HCT116 (cell line): ENCODE results near the gene WWOX. TPM values are rescaled to one million over a fixed set of nuclear protein-coding genes. Genes with fewer than 3 reads are reported as not detected.

Source experiments
- ATAC-seq: fragments of 200-7000 bp; cut with Tn5 transposase; 2 replicates; pipeline ENCODE4 v1.9.1; 2020; ENCODE audit warnings: mild to moderate bottlenecking, moderate library complexity
- BruUV-seq: library from RNA; stranded (reverse); fragments of 400-500 nt; replicated peaks from 2 replicates; lab custom pipeline; 2021; lab: Mats Ljungman, UMichigan
- CTCF ChIA-PET: fragments of 300-600 bp; sonication (Branson Sonifier 250); formaldehyde crosslinking; loops from one replicate; lab custom pipeline; 2021; ENCODE audit warnings: antibody characterized with exemption; lab: Charles Lee
- POLR2A ChIA-PET: fragments of 300-600, 350-600 bp; sonication (Branson Sonifier 250); formaldehyde crosslinking; loops from one replicate; lab custom pipeline; 2021; ENCODE audit warnings: antibody characterized with exemption; lab: Charles Lee
- RAD21 ChIA-PET, 2 experiments: fragments of 300-600 bp; sonication (Branson Sonifier 250); formaldehyde crosslinking; loops; one replicate each; lab custom pipeline; 2023; ENCODE audit warnings: low total read pairs in 2 of 2; ENCODE audit not compliant: uncharacterized antibody in 2 of 2, unreplicated experiment in 2 of 2, low non-redundant PET in 1 of 2; lab: Charles Lee
- DNase-seq: peaks from one replicate; pipeline ENCODE4 v3.0.0-alpha.2; 2010; ENCODE audit warnings: low read depth, low spot score
- H2AFZ ChIP-seq: fragments of 200-600 bp; shearing (Covaris generic), sonication (generic); 2 replicates; pipeline ENCODE4 v1.6.1; 2017; ENCODE audit warnings: low read depth, mixed run types, mixed read lengths, antibody characterized with exemption, low read length; ENCODE audit not compliant: poor library complexity, severe bottlenecking
- H3K27ac ChIP-seq: 2 replicates; pipeline ENCODE4 v1.5.1; 2012; ENCODE audit warnings: low read depth, low read length
- H3K27me3 ChIP-seq: fragments of 200-600 bp; sonication (generic); 2 replicates; pipeline ENCODE4 v1.6.1; 2016; ENCODE audit warnings: mixed run types, low read length, mixed read lengths; ENCODE audit not compliant: insufficient read depth
- H3K36me3 ChIP-seq, 2 experiments: fragments of 200-500 bp in 1 of 2; fragments of 200-600 bp in 1 of 2; sonication (Bioruptor generic) in 1 of 2; sonication (generic) in 1 of 2; 2 replicates each; pipeline versions ENCODE4 v1.5.1 to v1.6.1; 2014 to 2016; ENCODE audit warnings: low read length in 2 of 2, inconsistent platforms in 1 of 2, mixed read lengths in 1 of 2, mixed run types in 1 of 2; ENCODE audit not compliant: insufficient read depth in 2 of 2, control insufficient read depth in 1 of 2
- H3K4me1 ChIP-seq, 2 experiments: fragments of 200-600 bp in 1 of 2; sonication (generic) in 1 of 2; 2 replicates each; pipeline versions ENCODE4 v1.5.1 to v1.6.1; 2012 to 2017; ENCODE audit warnings: low read length in 2 of 2, inconsistent platforms in 1 of 2, mild to moderate bottlenecking in 1 of 2, mixed read lengths in 1 of 2, mixed run types in 1 of 2, moderate library complexity in 1 of 2; ENCODE audit not compliant: insufficient read depth in 2 of 2, control insufficient read depth in 1 of 2
- H3K4me2 ChIP-seq: fragments of 200-600 bp; sonication (generic); 2 replicates; pipeline ENCODE4 v1.6.1; 2017; ENCODE audit warnings: mixed run types, low read length, mixed read lengths
- H3K4me3 ChIP-seq, 2 experiments: fragments of 200-600 bp in 1 of 2; sonication (generic) in 1 of 2; replicated peaks in 1 of 2; 2 replicates each; pipeline ENCODE4 v1.5.1; 2011 to 2016; ENCODE audit warnings: low read length in 2 of 2, control low read depth in 1 of 2, low read depth in 1 of 2, mild to moderate bottlenecking in 1 of 2, mixed read lengths in 1 of 2, mixed run types in 1 of 2
- H3K79me2 ChIP-seq: fragments of 200-600 bp; sonication (generic); 2 replicates; pipeline ENCODE4 v1.6.1; 2017; ENCODE audit warnings: mild to moderate bottlenecking, mixed run types, low read length, moderate library complexity, mixed read lengths; ENCODE audit not compliant: insufficient read depth
- H3K9ac ChIP-seq: fragments of 200-600 bp; sonication (generic); 2 replicates; pipeline ENCODE4 v1.6.1; 2016; ENCODE audit warnings: low read length, mixed read lengths
- H3K9me2 ChIP-seq: fragments of 200-600 bp; sonication (generic), shearing (Covaris generic); 2 replicates; pipeline ENCODE4 v1.6.1; 2017; ENCODE audit warnings: mixed run types, mild to moderate bottlenecking, moderate library complexity; ENCODE audit not compliant: insufficient read depth
- H3K9me3 ChIP-seq, 2 experiments: fragments of 200-500 bp in 1 of 2; fragments of 200-600 bp in 1 of 2; sonication (Bioruptor generic) in 1 of 2; sonication (generic) in 1 of 2; 2 replicates each; pipeline ENCODE4 v1.6.1; 2014 to 2017; ENCODE audit warnings: low read length in 2 of 2, mixed read lengths in 2 of 2, inconsistent platforms in 1 of 2, low read depth in 1 of 2, mild to moderate bottlenecking in 1 of 2, mixed run types in 1 of 2, moderate library complexity in 1 of 2; ENCODE audit not compliant: control insufficient read depth in 1 of 2, insufficient read depth in 1 of 2
- H4K20me1 ChIP-seq: fragments of 200-600 bp; sonication (generic), shearing (Covaris generic); 2 replicates; pipeline ENCODE4 v1.6.1; 2017; ENCODE audit warnings: mixed run types, mild to moderate bottlenecking, moderate library complexity; ENCODE audit not compliant: insufficient read depth
- CBX3 ChIP-seq: IDR thresholded peaks from 2 replicates; pipeline ENCODE4 v1.6.1; 2012; ENCODE audit warnings: low read depth
- CEBPB ChIP-seq: IDR thresholded peaks from 2 replicates; pipeline ENCODE4 v1.6.1; 2012; ENCODE audit warnings: low read depth
- ELF1 ChIP-seq: IDR thresholded peaks from 2 replicates; pipeline ENCODE4 v1.6.1; 2012; ENCODE audit warnings: low read depth, borderline replicate concordance
- EZH2phosphoT487 ChIP-seq: fragments of 200-600 bp; IDR thresholded peaks from 2 replicates; pipeline ENCODE4 v1.6.1; 2018; ENCODE audit warnings: antibody characterized with exemption, borderline replicate concordance
- FOSL1 ChIP-seq: IDR thresholded peaks from 2 replicates; pipeline ENCODE4 v1.6.1; 2012; ENCODE audit warnings: low read depth
- JUND ChIP-seq: IDR thresholded peaks from 2 replicates; pipeline ENCODE4 v1.6.1; 2012
- SIN3A ChIP-seq: IDR thresholded peaks from 2 replicates; pipeline ENCODE4 v1.6.1; 2012; ENCODE audit warnings: low read depth
- SP1 ChIP-seq: IDR thresholded peaks from 2 replicates; pipeline ENCODE4 v1.6.1; 2012; ENCODE audit warnings: low read depth
- SRF ChIP-seq: IDR thresholded peaks from 2 replicates; pipeline ENCODE4 v1.6.1; 2012; ENCODE audit warnings: low read depth
- TCF7L2 ChIP-seq: IDR thresholded peaks from 2 replicates; pipeline ENCODE4 v1.7.0; 2011; ENCODE audit warnings: borderline replicate concordance, inconsistent platforms; ENCODE audit not compliant: insufficient read depth, insufficient read length; ENCODE audit errors: extremely low read depth
- YY1 ChIP-seq: IDR thresholded peaks from 2 replicates; pipeline ENCODE4 v1.6.1; 2011; ENCODE audit warnings: low read length, low read depth, moderate library complexity, mild to moderate bottlenecking; ENCODE audit not compliant: insufficient replicate concordance; ENCODE audit errors: extremely low read depth
- ZBTB33 ChIP-seq: IDR thresholded peaks from 2 replicates; pipeline ENCODE4 v1.6.1; 2011; ENCODE audit warnings: mild to moderate bottlenecking, low read length, moderate library complexity; ENCODE audit not compliant: insufficient replicate concordance; ENCODE audit errors: extremely low read depth
- ZFX ChIP-seq: fragments of 450-650 bp; IDR thresholded peaks from 2 replicates; pipeline ENCODE4 v1.6.1; 2017
- ZNF274 ChIP-seq: fragments of 200-500 bp; sonication (Bioruptor generic); IDR thresholded peaks from 2 replicates; pipeline ENCODE4 v1.6.1; 2014; ENCODE audit warnings: mild to moderate bottlenecking, low read depth, low read length, inconsistent platforms
- intact Hi-C: fragments of 100-400 bp; cut with micrococcal nuclease; formaldehyde crosslinking; loops from 2 replicates; pipeline ENCODE4 v1.10.0; 2022
- total RNA-seq: library from RNA; stranded (reverse); gene quantifications from one replicate; pipeline ENCODE4 v1.2.1, GENCODE V29; 2021; ENCODE audit not compliant: unreplicated experiment
- TF ChIP-seq, protein P1 (sequence below): IDR thresholded peaks from 2 replicates; pipeline ENCODE4 v1.6.1; 2012
- TF ChIP-seq, protein P2 (sequence below), 3 experiments: fragments of 200-600 bp in 1 of 3; sonication (generic) in 1 of 3; IDR thresholded peaks in 2 of 3; conservative IDR thresholded peaks in 1 of 3; 2 replicates each; pipeline ENCODE4 v1.5.1; 2012 to 2017; ENCODE audit warnings: low read depth in 2 of 3, low read length in 2 of 3, antibody characterized with exemption in 1 of 3, borderline replicate concordance in 1 of 3, control low read depth in 1 of 3, mild to moderate bottlenecking in 1 of 3, mixed read lengths in 1 of 3, mixed run types in 1 of 3, moderate library complexity in 1 of 3; ENCODE audit not compliant: insufficient read depth in 1 of 3

The WWOX gene
- total RNA-seq, 1 experiment from 2014 or later, result 13.7 TPM

GRCh38 chr16:78969721-78970120, 870.3 kb downstream of the WWOX start:
- no peak for TF ChIP-seq CEBPB
- TF ChIP-seq YY1, result no peak
- TF ChIP-seq ZNF274, result no peak
- TF ChIP-seq, protein P1, sequence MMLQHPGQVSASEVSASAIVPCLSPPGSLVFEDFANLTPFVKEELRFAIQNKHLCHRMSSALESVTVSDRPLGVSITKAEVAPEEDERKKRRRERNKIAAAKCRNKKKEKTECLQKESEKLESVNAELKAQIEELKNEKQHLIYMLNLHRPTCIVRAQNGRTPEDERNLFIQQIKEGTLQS, result no peak
- TF ChIP-seq CBX3, result no peak
- TF ChIP-seq ZBTB33, result no peak
- TF ChIP-seq SP1, result no peak
- no peak for TF ChIP-seq SIN3A
- no peak for TF ChIP-seq ELF1
- TF ChIP-seq SRF, result no peak
- TF ChIP-seq, protein P2, sequence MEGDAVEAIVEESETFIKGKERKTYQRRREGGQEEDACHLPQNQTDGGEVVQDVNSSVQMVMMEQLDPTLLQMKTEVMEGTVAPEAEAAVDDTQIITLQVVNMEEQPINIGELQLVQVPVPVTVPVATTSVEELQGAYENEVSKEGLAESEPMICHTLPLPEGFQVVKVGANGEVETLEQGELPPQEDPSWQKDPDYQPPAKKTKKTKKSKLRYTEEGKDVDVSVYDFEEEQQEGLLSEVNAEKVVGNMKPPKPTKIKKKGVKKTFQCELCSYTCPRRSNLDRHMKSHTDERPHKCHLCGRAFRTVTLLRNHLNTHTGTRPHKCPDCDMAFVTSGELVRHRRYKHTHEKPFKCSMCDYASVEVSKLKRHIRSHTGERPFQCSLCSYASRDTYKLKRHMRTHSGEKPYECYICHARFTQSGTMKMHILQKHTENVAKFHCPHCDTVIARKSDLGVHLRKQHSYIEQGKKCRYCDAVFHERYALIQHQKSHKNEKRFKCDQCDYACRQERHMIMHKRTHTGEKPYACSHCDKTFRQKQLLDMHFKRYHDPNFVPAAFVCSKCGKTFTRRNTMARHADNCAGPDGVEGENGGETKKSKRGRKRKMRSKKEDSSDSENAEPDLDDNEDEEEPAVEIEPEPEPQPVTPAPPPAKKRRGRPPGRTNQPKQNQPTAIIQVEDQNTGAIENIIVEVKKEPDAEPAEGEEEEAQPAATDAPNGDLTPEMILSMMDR (IDR thresholded peaks at IDR 0.05 in 2 of 3, conservative IDR thresholded peaks at IDR 0.05 in 1 of 3; ENCODE audit: borderline replicate concordance in 1 of 3, insufficient read depth in 1 of 3, low read depth in 2 of 3, low read length in 2 of 3), result no peak
- no peak for TF ChIP-seq JUND
- TF ChIP-seq EZH2phosphoT487, result no peak
- no peak for TF ChIP-seq ZFX
- TF ChIP-seq FOSL1, result no peak
- no peak for TF ChIP-seq TCF7L2
- no peaks in the 10 kb centered on the region for H3K79me2 ChIP-seq
- CTCF ChIA-PET, result no interaction called here

More at GRCh38 chr16:78969721-78970120, 870.3 kb downstream of the WWOX start:
- BruUV-seq, result no TSS peak
- H4K20me1 ChIP-seq, result no peaks in the 10 kb centered on the region
- H2AFZ ChIP-seq, result no peak overlapping the region
- no peak overlapping the region for H3K4me2 ChIP-seq
- H3K27me3 ChIP-seq, result peaks cover 6% of the 10 kb centered on the region
- H3K9me2 ChIP-seq, result no peaks in the 10 kb centered on the region
- DNase-seq (no peak), ATAC-seq (no peak)
- H3K27ac ChIP-seq, result no peak overlapping the region
- ChIA-PET POLR2A (no interaction called here), RAD21 (no interaction called here)
- H3K4me3 ChIP-seq, result no peak overlapping the region
- intact Hi-C loops, result no loop called here
- no peaks in the 10 kb centered on the region for H3K4me1 ChIP-seq
- no peak overlapping the region for H3K9ac ChIP-seq
- no peaks in the 10 kb centered on the region for H3K36me3 ChIP-seq
- peaks cover 0 to 1% of the 10 kb centered on the region in 2 experiments; a peak in 2 of 4 replicates for H3K9me3 ChIP-seq
